GM21528 (cell line): ENCODE measurements around the gene SELENBP1.
"Not testable (repeated sequence)": the region's sequence is repeated elsewhere in the genome, so short reads cannot be mapped to it uniquely, and the experiment has no call there.

Source experiments
- ATAC-seq: cut with Tn5 transposase; IDR thresholded peaks from one replicate; pipeline ENCODE4 v1.9.1; 2021; ENCODE audit warnings: mild to moderate bottlenecking, moderate library complexity; ENCODE audit not compliant: unreplicated experiment, low FRiP score

SELENBP1 gene

DNA sequence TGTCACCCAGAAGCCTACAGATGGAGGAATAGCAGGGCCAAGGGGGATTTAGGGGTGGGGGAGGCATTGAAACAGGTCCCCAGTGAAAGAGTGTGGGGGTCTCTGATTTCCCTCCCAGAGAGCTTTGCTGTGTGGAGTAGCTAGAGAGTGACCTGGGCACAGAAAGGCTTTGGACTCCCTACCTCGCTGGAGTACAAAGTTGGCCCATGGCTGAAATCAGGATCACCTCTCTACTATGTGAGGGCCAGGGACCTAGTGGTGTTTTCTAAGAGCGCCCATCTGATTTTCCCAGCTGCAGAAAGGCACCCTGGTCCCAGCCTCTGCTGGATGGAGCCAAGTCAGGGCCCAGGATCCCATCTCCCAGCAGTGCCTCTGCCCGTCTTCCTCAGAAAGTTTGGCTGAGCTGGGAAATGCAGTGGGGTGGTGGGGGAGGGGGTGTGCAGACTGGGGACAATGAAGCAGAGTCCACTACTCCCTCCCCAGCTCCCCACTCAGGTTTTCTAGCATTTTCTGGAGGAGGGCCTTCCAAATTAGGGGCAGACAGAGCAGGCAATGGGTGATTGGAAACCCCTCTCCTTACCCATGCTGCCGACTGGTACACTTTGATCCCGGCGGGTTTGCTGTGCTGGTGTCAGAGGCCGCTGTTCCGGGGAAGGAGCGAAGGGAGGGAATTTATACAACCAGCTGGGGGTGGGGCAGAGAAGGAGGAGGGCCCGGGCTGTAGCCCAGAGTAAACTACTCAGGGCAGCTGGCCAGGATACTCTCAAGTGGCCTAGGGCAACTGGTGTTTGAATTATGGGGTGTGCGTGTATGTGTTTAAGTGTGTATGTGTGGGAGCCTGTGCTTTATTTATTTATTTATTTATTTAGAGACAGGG lies at the start of gene SELENBP1:
TSS of gene SELENBP1 (minus strand) at position 648 of the 877 bp plus-strand sequence. CDS start at position 584, 64 bp downstream.
- no peak for ATAC-seq

DNA sequence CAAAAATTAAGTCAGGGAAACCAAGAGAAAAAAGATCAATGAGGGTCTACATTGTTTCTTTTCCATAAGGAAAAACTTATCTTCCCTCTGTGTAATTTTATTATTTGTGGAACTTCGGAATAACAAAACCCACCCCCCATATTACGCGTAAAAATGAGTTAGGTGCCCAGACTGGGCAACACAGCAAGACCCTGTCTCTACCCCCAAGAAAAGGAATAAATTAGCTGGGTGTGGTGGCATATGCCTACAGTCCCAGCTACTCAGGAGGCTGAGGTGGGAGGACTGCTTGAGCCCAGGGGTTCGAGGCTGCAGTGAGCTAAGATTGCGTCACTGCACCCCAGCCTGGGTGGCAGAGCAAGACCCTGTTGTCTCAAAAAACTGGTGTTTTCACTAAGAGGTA lies 47.3 kb upstream of the SELENBP1 start:
- no peak for ATAC-seq

DNA sequence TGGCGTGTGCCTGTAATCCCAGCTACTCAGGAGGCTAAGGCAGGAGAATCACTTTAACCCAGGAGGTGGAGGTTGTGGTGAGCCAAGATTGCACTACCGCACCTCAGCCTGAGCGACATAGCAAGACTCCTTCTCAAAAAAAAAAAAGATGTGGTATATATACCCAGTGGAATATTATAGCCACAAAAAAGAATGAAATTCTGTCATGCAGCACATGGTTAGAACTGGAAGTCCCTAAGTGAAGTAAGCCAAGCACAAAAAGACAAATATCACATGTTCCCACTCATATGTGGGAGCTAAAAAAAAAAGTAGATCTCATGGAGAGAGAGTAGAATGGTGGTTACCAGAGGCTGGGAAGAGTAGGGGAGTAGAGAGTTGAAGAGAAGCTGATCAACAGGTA lies 45.6 kb upstream of the SELENBP1 start:
- no peak for ATAC-seq

GRCh38 chr1:151416231-151416630 lies 43.7 kb upstream of the SELENBP1 start:
- ATAC-seq: no peak

DNA sequence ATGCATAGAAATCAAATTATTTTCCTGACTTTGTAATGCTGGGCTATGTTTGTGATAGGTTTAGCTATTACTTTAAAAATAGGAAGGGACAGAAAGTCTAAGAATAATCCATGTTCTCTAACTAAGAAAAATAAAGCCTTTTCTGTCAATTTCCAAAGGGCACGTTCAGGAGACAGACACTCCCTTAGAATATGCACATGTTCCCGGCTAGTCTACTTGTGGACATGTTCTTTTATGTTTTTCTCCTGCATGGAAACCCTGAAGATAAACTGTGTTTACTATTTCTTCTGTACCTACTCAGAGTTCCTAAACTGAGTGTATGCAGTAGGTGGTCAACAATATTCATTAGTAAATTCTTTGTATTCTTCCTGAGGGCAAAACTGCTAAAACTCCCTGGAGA lies 39.4 kb upstream of the SELENBP1 start:
- ATAC-seq: no peak

GRCh38 chr1:151408891-151409290 lies 36.4 kb upstream of the SELENBP1 start:
- ATAC-seq: no peak

DNA sequence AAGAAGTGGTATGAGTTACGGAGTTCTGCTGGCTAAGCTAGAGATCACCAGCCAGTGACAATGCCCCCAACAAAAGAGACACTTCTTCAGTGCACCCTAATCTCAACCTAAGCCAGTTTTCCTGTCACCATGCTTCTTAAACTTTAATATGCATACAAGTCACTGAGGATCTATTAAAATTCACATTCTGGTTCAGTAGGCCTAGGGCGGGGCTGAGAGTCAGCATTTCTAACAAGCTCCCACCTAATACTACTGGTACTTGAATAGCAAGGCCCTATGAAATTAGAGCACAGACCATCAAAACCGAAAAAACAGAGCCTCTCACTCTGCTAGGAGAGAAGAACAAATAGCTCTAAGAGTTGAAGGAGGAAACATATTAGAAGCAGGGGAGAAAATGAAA lies 34.8 kb upstream of the SELENBP1 start:
- no peak for ATAC-seq

GRCh38 chr1:151406176-151406575 lies 33.7 kb upstream of the SELENBP1 start:
- no peak for ATAC-seq

GRCh38 chr1:151405187-151405951 lies 32.9 kb upstream of the SELENBP1 start:
- no peak for ATAC-seq

DNA sequence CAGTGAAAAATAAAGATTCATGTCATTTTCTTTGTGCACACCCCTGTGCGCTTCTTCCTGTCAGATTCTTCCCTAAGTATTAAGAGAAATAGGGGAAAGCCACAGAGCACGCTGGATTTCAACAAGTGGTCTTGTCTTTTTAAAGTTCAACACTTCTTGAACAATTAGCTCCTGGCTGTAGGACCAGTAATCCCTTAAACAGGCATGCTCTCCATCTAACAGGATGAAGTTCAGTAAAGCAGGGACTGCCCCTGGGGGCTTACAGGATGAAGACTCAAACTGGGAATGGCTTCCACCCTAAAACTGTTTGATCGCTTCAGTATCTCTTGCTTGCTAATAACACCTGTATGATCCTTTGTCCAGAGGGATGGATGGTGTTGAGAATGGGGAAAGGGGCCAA lies 31.1 kb upstream of the SELENBP1 start:
- ATAC-seq: no peak

- ATAC-seq: no peak
Observed at GRCh38 chr1:151402764-151403163, 30.3 kb upstream of the SELENBP1 start.

DNA sequence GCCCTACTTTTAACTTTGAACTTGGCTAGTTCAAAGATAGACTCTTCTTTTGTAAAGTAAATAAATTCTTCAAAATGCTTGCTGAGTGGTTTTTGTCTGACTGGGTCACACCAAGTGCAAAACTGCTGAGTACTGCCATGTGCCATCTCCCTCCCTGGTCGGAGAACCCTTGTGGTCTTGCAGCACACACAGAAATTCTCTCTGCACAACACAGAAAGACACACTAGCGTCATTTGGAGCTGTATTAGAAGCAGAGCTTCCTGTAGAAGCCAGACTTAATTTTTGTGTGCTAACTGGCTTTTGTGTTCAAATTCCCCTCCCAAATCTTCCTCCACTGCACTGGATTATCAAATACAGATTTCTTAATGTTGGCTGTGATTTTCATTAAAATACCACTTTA lies 29.4 kb upstream of the SELENBP1 start:
- no peak for ATAC-seq

GRCh38 chr1:151401125-151401788 lies 28.8 kb upstream of the SELENBP1 start:
- no peak for ATAC-seq

- peak; percentile 82 for ATAC-seq
Observed at GRCh38 chr1:151399324-151400171, 27.0 kb upstream of the SELENBP1 start, which contains the start of gene PSMB4. TSS of gene PSMB4 (plus strand) at chr1:151399573. CDS start at chr1:151399588, 15 bp downstream.

GRCh38 chr1:151396265-151396664 lies 23.8 kb upstream of the SELENBP1 start:
- ATAC-seq: not testable (repeated sequence)

GRCh38 chr1:151393583-151393982 lies 21.1 kb upstream of the SELENBP1 start:
- ATAC-seq: no peak

DNA sequence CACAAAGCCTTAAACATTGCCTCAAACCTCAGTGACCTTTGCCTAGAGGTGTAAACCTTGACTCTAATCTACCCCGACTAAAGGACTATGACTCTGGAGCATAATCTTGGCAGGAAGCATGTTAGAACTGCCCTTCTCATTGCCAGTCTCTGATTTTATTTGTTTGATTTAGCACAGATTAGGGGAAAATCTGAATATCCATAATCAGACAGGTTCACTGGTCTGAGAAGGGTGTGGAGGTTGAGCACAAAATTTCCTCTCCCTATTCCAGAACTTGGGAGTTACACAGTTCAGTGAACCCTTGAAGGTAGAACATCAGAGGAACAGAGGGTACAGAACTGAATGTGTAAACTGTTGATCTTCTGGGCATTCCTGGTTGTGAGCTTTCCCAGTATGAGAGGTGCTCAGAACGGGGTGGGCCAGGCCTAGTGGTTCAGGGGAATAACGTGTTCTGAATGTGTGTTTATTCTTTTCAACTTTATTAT lies 18.6 kb upstream of the SELENBP1 start:
- ATAC-seq: no peak

DNA sequence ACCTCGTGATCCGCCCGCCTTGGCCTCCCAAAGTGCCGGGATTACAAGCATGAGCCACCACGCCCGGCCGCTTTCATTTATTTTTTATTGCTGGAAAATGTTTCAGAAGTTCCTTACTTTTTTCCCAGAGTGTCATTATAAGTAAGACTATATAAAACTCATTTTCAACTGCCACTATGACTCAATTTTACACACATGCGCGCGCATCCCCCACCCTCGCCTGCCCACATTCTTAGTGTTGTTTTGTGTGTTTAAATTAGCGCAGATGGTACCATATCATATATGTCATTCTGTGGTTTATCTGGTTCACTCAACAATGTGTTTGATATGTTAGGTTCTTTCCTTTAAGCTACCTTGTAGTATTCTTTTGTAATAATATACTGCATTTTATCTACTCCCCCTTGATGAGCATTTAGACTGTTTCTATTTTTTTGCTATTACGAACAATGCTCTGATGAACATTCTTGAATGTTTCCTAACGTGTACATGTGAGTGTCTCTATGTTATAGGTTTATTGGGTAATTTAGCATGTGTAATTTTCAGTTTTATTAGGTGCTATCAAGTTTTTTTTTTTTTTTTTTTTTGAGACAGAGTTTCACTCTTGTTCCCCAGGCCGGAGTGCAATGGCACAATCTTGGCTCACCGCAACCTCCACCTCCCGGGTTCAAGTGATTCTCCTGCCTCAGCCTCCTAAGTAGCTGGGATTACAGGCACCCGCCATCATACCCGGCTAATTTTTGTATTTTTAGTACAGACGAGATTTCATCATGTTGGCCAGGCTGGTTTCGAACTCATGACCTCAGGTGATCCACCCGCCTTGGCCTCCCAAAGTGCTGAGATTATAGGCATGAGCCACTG lies 17.9 kb upstream of the SELENBP1 start:
- not testable (repeated sequence) for ATAC-seq

GRCh38 chr1:151386002-151386401 lies 13.5 kb upstream of the SELENBP1 start:
- ATAC-seq: no peak
